Placental epithelial cell (primary cell): ENCODE measurements around the gene CELF6. TPM values are rescaled to one million over a fixed set of nuclear protein-coding genes. Genes with fewer than 3 reads are reported as not detected.

Source experiments
- total RNA-seq: library from RNA; depleted of rRNA; stranded (reverse); fragments of >200 nt; gene quantifications from 2 replicates; pipeline ENCODE4 v1.2.3, GENCODE V29; 2012

CELF6 gene
- total RNA-seq, result 0.11 and 0.79 TPM in 2 replicates

DNA sequence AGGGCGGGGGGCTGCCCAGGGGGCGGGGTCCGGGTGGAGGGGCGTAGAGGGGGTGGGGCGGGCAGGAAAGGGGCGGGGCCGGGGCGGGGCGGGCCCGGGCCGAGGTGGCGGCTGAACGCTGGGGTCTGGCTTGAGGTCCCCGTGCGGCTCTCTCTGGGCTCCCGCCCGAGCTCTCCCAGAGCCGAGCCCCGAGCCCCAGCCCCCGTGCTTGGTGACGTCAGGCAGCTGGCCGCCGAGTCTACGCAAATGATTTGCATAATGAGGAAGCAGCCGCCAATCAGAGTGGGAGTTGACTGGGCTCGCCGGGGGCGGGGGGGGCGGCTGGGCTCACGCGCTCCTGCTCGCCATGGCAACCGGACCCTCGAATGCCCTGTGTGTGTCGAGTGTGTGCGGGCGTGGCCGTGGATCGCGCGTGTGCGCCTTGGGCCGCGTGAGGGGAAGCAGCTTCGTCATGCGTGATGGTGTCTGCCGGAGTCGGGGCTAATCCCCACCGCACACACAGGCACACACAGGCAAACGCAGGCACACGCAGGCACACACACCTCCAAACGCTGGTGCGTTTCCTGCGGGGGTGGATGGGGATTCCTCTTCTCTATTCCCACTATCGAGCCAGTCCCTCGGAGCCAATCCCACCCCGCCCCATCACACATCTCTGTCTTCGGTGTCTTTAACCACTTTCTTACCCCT, at the start of gene CELF6:
TSS of gene CELF6 (minus strand) at position 173 of the 687 bp plus-strand sequence. CDS start 283 bp downstream, outside the sequence.

DNA sequence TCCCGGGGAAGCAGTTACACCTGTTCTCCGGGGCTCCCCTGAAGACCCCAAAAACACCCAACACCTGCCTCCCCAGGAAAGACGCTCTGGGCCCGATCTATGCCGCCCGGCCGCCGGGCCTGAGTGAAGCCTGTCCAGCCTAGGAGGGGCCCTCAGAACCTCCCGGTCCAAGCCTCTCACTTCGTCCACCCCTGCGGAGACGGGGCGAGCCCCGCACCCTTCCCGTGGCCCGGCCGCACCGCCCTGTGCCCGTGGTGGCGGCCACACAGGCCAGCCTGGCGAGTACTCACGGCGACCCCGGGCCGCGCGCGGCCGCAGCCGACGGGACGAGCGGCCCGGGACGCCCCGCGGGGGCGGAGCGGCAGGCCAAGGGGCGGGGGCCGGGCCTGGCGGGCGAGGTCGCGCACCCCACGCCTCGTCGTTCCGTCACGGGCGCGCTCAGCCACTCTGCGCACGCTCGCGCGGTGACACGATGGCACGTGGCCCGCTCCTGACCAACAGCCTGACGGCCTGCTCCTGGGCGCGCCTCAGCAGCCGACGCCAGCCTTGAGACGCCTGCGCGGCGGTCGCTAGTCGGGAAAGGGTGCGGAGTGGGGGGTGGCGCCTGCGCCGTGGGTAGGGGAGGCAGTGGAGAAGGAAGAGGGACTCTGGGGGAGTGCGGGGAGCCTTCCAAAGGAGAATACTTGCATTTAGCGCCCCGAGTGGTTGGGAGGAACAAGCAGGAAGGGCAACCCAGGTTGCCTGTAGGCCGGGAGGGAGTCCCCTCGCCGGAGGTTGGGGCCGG, 47.6 kb downstream of the CELF6 start, which contains the start of gene PARP6:
TSS of gene PARP6 (minus strand) at position 342 of the 784 bp plus-strand sequence. CDS start 5,077 bp downstream, outside the sequence.

Other genes with a start within 250 kb of the CELF6 start
- gene MYO9A, start 202.0 kb downstream of the CELF6 start, total RNA-seq, result 53.0 and 76.6 TPM in 2 replicates
- 1.6 and 3.5 TPM in 2 replicates for gene SENP8, start 201.8 kb downstream of the CELF6 start, total RNA-seq
- 86.4 and 116 TPM in 2 replicates for gene GRAMD2A, start 122.4 kb downstream of the CELF6 start, total RNA-seq
- gene PKM, start 89.0 kb downstream of the CELF6 start, total RNA-seq, result 1,123 and 3,883 TPM in 2 replicates
- 31.9 and 36.5 TPM in 2 replicates for gene PARP6, start 47.6 kb downstream of the CELF6 start, total RNA-seq
- gene HEXA, start 55.9 kb upstream of the CELF6 start, total RNA-seq, result 57.3 and 91.1 TPM in 2 replicates
- gene TMEM202, start 78.1 kb upstream of the CELF6 start, total RNA-seq, result not detected in 2 replicates
- gene ARIH1, start 154.2 kb upstream of the CELF6 start, total RNA-seq, result 28.0 and 38.9 TPM in 2 replicates